ENCODE measurements around the gene SH2D6. TPM values are rescaled to one million over a fixed set of nuclear protein-coding genes. Genes with fewer than 3 reads are reported as not detected.

The SH2D6 gene
- total and polyA plus RNA-seq, 9 of the 15 experiments (the other 6 are each of a cell fraction or from before 2014, with no cell fraction given) = 0.07 to 0.76 (median 0.33) TPM; not detected in 2

- FAIRE-seq = no peak
- H3K4me3 ChIP-seq = no peak overlapping the region
- H3K4me2 ChIP-seq (ENCODE audit: insufficient read depth, low read length) = no peak overlapping the region
- H3K79me2 ChIP-seq (ENCODE audit: control insufficient read depth, insufficient read depth, low read length) = no peaks in the 10 kb centered on the region
- in situ Hi-C loops (cut with MboI) (no loop called here), intact Hi-C loops (cut with micrococcal nuclease) (no loop called here)
- H3K27me3 ChIP-seq (ENCODE audit: control insufficient read depth in 2 of 2, insufficient read depth in 2 of 2, low read length in 2 of 2) = no peaks in the 10 kb centered on the region
- H3K9me3 ChIP-seq (replicated peaks; ENCODE audit: control insufficient read depth, insufficient read depth, low read depth, low read length) = no peaks in the 10 kb centered on the region
- H3K27ac ChIP-seq (ENCODE audit: extremely low read depth, low read depth, low read length) = no peak overlapping the region
- H4K20me1 ChIP-seq (replicated peaks; ENCODE audit: control insufficient read depth, insufficient read depth, low read length) = no peaks in the 10 kb centered on the region
- ChIA-PET CTCF (ENCODE audit: low intra/inter-chr PET ratio) (no interaction called here), POLR2A (interaction anchor here (1.1 to 2.6 kb wide), 2 partner anchors 15 to 20 kb away, joined by 4 to 7 read pairs; partner anchors contain the start of genes ELMOD3 and RETSAT)
- no peak for ATAC-seq
- H3K9me1 ChIP-seq (ENCODE audit: control insufficient read depth, insufficient read depth, low read length) = peaks cover 2% of the 10 kb centered on the region
- no peaks in the 10 kb centered on the region for H3K36me3 ChIP-seq (ENCODE audit: control insufficient read depth, insufficient read depth, low read length)
- no peak overlapping the region for H3K9ac ChIP-seq (ENCODE audit: insufficient read depth in 1 of 2, low read depth in 2 of 2, low read length in 2 of 2)
- no TSS peak for BruUV-seq (replicated peaks)
- no peak for DNase-seq (ENCODE audit: extremely low read depth in 1 of 4, low spot score in 3 of 4)
- no peak overlapping the region for H2AFZ ChIP-seq (ENCODE audit: low read depth, low read length)
- no peaks in the 10 kb centered on the region for H3K4me1 ChIP-seq (replicated peaks in 1 of 2; ENCODE audit: control insufficient read depth in 2 of 2, insufficient read depth in 2 of 2, low read length in 2 of 2)
- no peak for TF ChIP-seq NONO (IDR thresholded peaks at IDR 0.05; ENCODE audit: low read depth in 2 of 2, low read length in 1 of 2)
- no peak for TF ChIP-seq HDAC3 (IDR thresholded peaks at IDR 0.05; ENCODE audit: borderline replicate concordance, partially characterized antibody)
- TF ChIP-seq ZNF583 (CRISPR knock-in tag; IDR thresholded peaks at IDR 0.05) = no peak
- no peak for TF ChIP-seq SAFB2 (IDR thresholded peaks at IDR 0.05; ENCODE audit: borderline replicate concordance, low read depth, low read length, severe bottlenecking)
- TF ChIP-seq ATF2 (CRISPR knock-in tag; IDR thresholded peaks at IDR 0.05) = no peak
- no peak for TF ChIP-seq BRCA1 (IDR thresholded peaks at IDR 0.05)
- no peak for TF ChIP-seq BRCA1 (CRISPR knock-in tag; IDR thresholded peaks at IDR 0.05)
- no peak for TF ChIP-seq BCL6 (CRISPR knock-in tag; IDR thresholded peaks at IDR 0.05)
- no peak for TF ChIP-seq GTF2B (IDR thresholded peaks at IDR 0.05; ENCODE audit: extremely low read depth, insufficient read length)
Observed at GRCh38 chr2:85368921-85369320, 49.6 kb upstream of the SH2D6 start.

All from K562 (cell line).